Type B pancreatic cell (in vitro differentiated cells): Measurements from ENCODE around the gene PDE6A. TPM values are rescaled to one million over a fixed set of nuclear protein-coding genes. Genes with fewer than 3 reads are reported as not detected.

Experiments
- DNase-seq: peaks from one replicate; pipeline ENCODE4 v3.0.0; 2021; ENCODE audit warnings: mixed read lengths; ENCODE audit not compliant: unreplicated experiment; ENCODE audit errors: extremely low spot score
- H3K27ac Mint-ChIP-seq: 2 replicates; pipeline ENCODE4 v1.8.0; 2021; ENCODE audit warnings: mild to moderate bottlenecking, mixed read lengths
- H3K27me3 Mint-ChIP-seq: 2 replicates; pipeline ENCODE4 v1.8.0; 2021; ENCODE audit warnings: mixed read lengths
- H3K36me3 Mint-ChIP-seq: 2 replicates; pipeline ENCODE4 v1.8.0; 2021; ENCODE audit warnings: mixed read lengths
- H3K4me1 Mint-ChIP-seq: one replicate; pipeline ENCODE4 v1.8.0; 2021; ENCODE audit warnings: mixed read lengths; ENCODE audit not compliant: unreplicated experiment
- H3K4me3 Mint-ChIP-seq: 2 replicates; pipeline ENCODE4 v1.8.0; 2021; ENCODE audit warnings: mild to moderate bottlenecking, mixed read lengths
- H3K9me3 Mint-ChIP-seq: 2 replicates; pipeline ENCODE4 v1.8.0; 2021; ENCODE audit warnings: mixed read lengths
- CTCF ChIP-seq: fragments of 200-600 bp; sonication (generic); conservative IDR thresholded peaks from 2 replicates; pipeline ENCODE4 v1.5.0; 2021; ENCODE audit warnings: antibody characterized with exemption, mild to moderate bottlenecking
- total RNA-seq: library from RNA; stranded (reverse); gene quantifications from 2 replicates; pipeline ENCODE4 v1.2.1, GENCODE V29; 2021; ENCODE audit warnings: low replicate concordance

PDE6A gene
- total RNA-seq, 1 donor from 2014 or later, result not detected

GRCh38 chr5:149981206-149981605 lies 36.6 kb upstream of the PDE6A start:
- no peak for TF ChIP-seq CTCF
- Mint-ChIP-seq H3K9me3 (no peaks in the 10 kb centered on the region), H3K27ac (no peak overlapping the region), H3K36me3 (peaks cover 3% of the 10 kb centered on the region), H3K27me3 (no peaks in the 10 kb centered on the region), H3K4me3 (no peak overlapping the region), H3K4me1 (peaks cover 10% of the 10 kb centered on the region)
- DNase-seq, result no peak

- H3K27me3 Mint-ChIP-seq, result no peaks in the 10 kb centered on the region
- H3K36me3 Mint-ChIP-seq, result peaks cover 5% of the 10 kb centered on the region
- no peak overlapping the region for H3K4me3 Mint-ChIP-seq
- no peak for DNase-seq
- H3K27ac Mint-ChIP-seq, result no peak overlapping the region
- no peak for TF ChIP-seq CTCF
- no peaks in the 10 kb centered on the region for H3K9me3 Mint-ChIP-seq
- H3K4me1 Mint-ChIP-seq, result peaks cover 14% of the 10 kb centered on the region
These were observed 35.3 kb upstream of the PDE6A start for GRCh38 chr5:149979896-149980295.

GRCh38 chr5:149975409-149975808 lies 30.8 kb upstream of the PDE6A start:
- peaks cover 6% of the 10 kb centered on the region for H3K36me3 Mint-ChIP-seq
- H3K27ac Mint-ChIP-seq, result no peak overlapping the region

GRCh38 chr5:149969181-149969930 lies 24.8 kb upstream of the PDE6A start:
- Mint-ChIP-seq H3K27me3 (no peaks in the 10 kb centered on the region), H3K9me3 (no peaks in the 10 kb centered on the region), H3K4me3 (no peak overlapping the region), H3K36me3 (no peaks in the 10 kb centered on the region), H3K4me1 (no peaks in the 10 kb centered on the region), H3K27ac (no peak overlapping the region)
- TF ChIP-seq CTCF, result no peak
- no peak for DNase-seq

More at GRCh38 chr5:149975409-149975808, 30.8 kb upstream of the PDE6A start:
- Mint-ChIP-seq H3K4me3 (no peak overlapping the region), H3K9me3 (no peaks in the 10 kb centered on the region), H3K27me3 (no peaks in the 10 kb centered on the region), H3K4me1 (peaks cover 10% of the 10 kb centered on the region)
- DNase-seq, result no peak
- TF ChIP-seq CTCF, result no peak

GRCh38 chr5:149966946-149967345 lies 22.4 kb upstream of the PDE6A start:
- no peaks in the 10 kb centered on the region for H3K9me3 Mint-ChIP-seq
- no peak for TF ChIP-seq CTCF
- no peak overlapping the region for H3K4me3 Mint-ChIP-seq
- H3K36me3 Mint-ChIP-seq, result no peaks in the 10 kb centered on the region
- no peak for DNase-seq
- H3K4me1 Mint-ChIP-seq, result peaks cover 5% of the 10 kb centered on the region
- H3K27ac Mint-ChIP-seq, result no peak overlapping the region
- H3K27me3 Mint-ChIP-seq, result no peaks in the 10 kb centered on the region
